K562 (cell line): ENCODE measurements around the gene CDC37. TPM values are rescaled to one million over a fixed set of nuclear protein-coding genes. Genes with fewer than 3 reads are reported as not detected.

Source experiments
- GATAD2A ChIP-seq: fragments of 450-650 bp; IDR thresholded peaks from 2 replicates; pipeline ENCODE4 v1.6.1; 2017
- GTF2A2 ChIP-seq: IDR thresholded peaks from 2 replicates; pipeline ENCODE4 v1.6.1; 2016; ENCODE audit warnings: mild to moderate bottlenecking, missing genetic modification characterization, missing compliant biosample characterization
- HBP1 ChIP-seq: fragments of 450-650 bp; formaldehyde crosslinking; IDR thresholded peaks from 2 replicates; pipeline ENCODE4 v1.4.0; 2022; ENCODE audit warnings: missing genetic modification characterization
- MLLT1 ChIP-seq, 2 experiments: fragments of 450-650 bp; IDR thresholded peaks; 2 replicates each; pipeline ENCODE4 v1.6.1; 2016
- NCOA4 ChIP-seq: fragments of 450-650 bp; IDR thresholded peaks from 2 replicates; pipeline ENCODE4 v1.6.1; 2018; ENCODE audit warnings: mild to moderate bottlenecking; ENCODE audit not compliant: partially characterized antibody
- NFXL1 ChIP-seq: fragments of 450-650 bp; formaldehyde crosslinking; IDR thresholded peaks from 2 replicates; pipeline ENCODE4 v1.4.0; 2021; ENCODE audit warnings: mild to moderate bottlenecking
- RBFOX2 ChIP-seq: fragments of 200-400 bp; formaldehyde crosslinking; IDR thresholded peaks from 2 replicates; pipeline ENCODE4 v1.6.1; 2017; ENCODE audit warnings: low read depth, mild to moderate bottlenecking, low read length, moderate library complexity
- RCOR1 ChIP-seq, 2 experiments: IDR thresholded peaks; 2 replicates each; pipeline ENCODE4 v1.6.1; 2012; ENCODE audit warnings: low read depth in 2 of 2, low read length in 2 of 2, borderline replicate concordance in 1 of 2, improper control_type of control experiment in 1 of 2
- SIN3A ChIP-seq, 2 experiments: fragments of 150-350 bp in 1 of 2; IDR thresholded peaks; 2 replicates each; pipeline ENCODE4 v1.6.1; 2011 to 2016; ENCODE audit warnings: borderline replicate concordance in 2 of 2, low read depth in 2 of 2, low read length in 2 of 2, mild to moderate bottlenecking in 2 of 2, moderate library complexity in 2 of 2; ENCODE audit not compliant: control insufficient read depth in 1 of 2
- SMARCE1 ChIP-seq: fragments of 450-650 bp; IDR thresholded peaks from 2 replicates; pipeline ENCODE4 v1.7.1; 2016; ENCODE audit warnings: mild to moderate bottlenecking
- ZNF253 ChIP-seq: fragments of 250-450 bp; sonication (Bioruptor Pico); conservative IDR thresholded peaks from 2 replicates; pipeline ENCODE4 v1.6.1; 2021; ENCODE audit warnings: mild to moderate bottlenecking
- ZNF717 ChIP-seq: fragments of 250-450 bp; sonication (Bioruptor Pico); IDR thresholded peaks from 2 replicates; pipeline ENCODE4 v1.5.0; 2021
- ZSCAN29 ChIP-seq: fragments of 450-650 bp; IDR thresholded peaks from 2 replicates; pipeline ENCODE4 v1.6.1; 2017
- polyA plus RNA-seq, 8 experiments: library from polyadenylated mRNA; depleted of rRNA in 4 of 8; stranded (reverse) in 5 of 8; unstranded in 3 of 8; fragments of >200 nt; fragmentation: Nextera tagmentation in 2 of 8; fragmentation: Illumina TruSeq in 1 of 8; extraction: Ambion mirVana in 2 of 8; extraction: Trizol in 1 of 8; gene quantifications; 2 replicates each; pipeline versions ENCODE4 v1.2.1 to v1.2.3, GENCODE V29; 2011 to 2014; ENCODE audit warnings: inconsistent platforms in 1 of 8, missing spikeins in 1 of 8
- total RNA-seq, 7 experiments: library from RNA; depleted of rRNA in 6 of 7; stranded (reverse); fragments of >200 nt in 6 of 7; fragmentation: Illumina TruSeq in 2 of 7; extraction: Trizol in 2 of 7; gene quantifications; 2 replicates each; pipeline versions ENCODE4 v1.2.1 to v1.2.3, GENCODE V29; 2011 to 2021; ENCODE audit warnings: low replicate concordance in 1 of 7
- TF ChIP-seq, protein P1 (sequence below): fragments of 250-450 bp; sonication (Bioruptor Pico); IDR thresholded peaks from 2 replicates; pipeline ENCODE4 v1.4.0; 2020
- TF ChIP-seq, protein P2 (sequence below): fragments of 450-650 bp; formaldehyde crosslinking; IDR thresholded peaks from 2 replicates; pipeline ENCODE4 v1.4.0; 2022; ENCODE audit warnings: mild to moderate bottlenecking, moderate library complexity
- TF ChIP-seq, protein P3 (sequence below): sonication (generic); formaldehyde crosslinking; IDR thresholded peaks from 2 replicates; pipeline ENCODE4 v1.4.0; 2020; ENCODE audit warnings: mild to moderate bottlenecking, missing genetic modification reagents

The CDC37 gene
- total and polyA plus RNA-seq, 9 of the 15 experiments (the other 6 are each of a cell fraction or from before 2014, with no cell fraction given), result 6.6 to 538 (median 227) TPM

GRCh38 chr19:10380313-10381102 is 22.8 kb downstream of the CDC37 start, which contains the start of gene TYK2 (continued):
- TF ChIP-seq RCOR1 (IDR thresholded peaks at IDR 0.05; ENCODE audit: borderline replicate concordance in 1 of 2, low read depth in 2 of 2, low read length in 2 of 2) (no peak), ZNF253 (CRISPR knock-in tag) (no peak), NFXL1 (no peak), MLLT1 (IDR thresholded peaks at IDR 0.05) (peak in 1 of 2 experiments; percentile 94; a peak in 2 of 4 replicates), NCOA4 (no peak), RBFOX2 (peak; percentile 95), GTF2A2 (no peak), HBP1 (CRISPR knock-in tag) (peak; percentile 5; the same call in 1 of the 2 replicates), SIN3A (IDR thresholded peaks at IDR 0.05; ENCODE audit: borderline replicate concordance in 2 of 2, control insufficient read depth in 1 of 2, low read depth in 2 of 2, low read length in 2 of 2) (peak; percentile 63 to 64; a peak in 2 of 4 replicates), ZSCAN29 (no peak), GATAD2A (no peak), ZNF717 (no peak), SMARCE1 (peak; percentile 49; the same call in 1 of the 2 replicates)
- TF ChIP-seq, protein P1, sequence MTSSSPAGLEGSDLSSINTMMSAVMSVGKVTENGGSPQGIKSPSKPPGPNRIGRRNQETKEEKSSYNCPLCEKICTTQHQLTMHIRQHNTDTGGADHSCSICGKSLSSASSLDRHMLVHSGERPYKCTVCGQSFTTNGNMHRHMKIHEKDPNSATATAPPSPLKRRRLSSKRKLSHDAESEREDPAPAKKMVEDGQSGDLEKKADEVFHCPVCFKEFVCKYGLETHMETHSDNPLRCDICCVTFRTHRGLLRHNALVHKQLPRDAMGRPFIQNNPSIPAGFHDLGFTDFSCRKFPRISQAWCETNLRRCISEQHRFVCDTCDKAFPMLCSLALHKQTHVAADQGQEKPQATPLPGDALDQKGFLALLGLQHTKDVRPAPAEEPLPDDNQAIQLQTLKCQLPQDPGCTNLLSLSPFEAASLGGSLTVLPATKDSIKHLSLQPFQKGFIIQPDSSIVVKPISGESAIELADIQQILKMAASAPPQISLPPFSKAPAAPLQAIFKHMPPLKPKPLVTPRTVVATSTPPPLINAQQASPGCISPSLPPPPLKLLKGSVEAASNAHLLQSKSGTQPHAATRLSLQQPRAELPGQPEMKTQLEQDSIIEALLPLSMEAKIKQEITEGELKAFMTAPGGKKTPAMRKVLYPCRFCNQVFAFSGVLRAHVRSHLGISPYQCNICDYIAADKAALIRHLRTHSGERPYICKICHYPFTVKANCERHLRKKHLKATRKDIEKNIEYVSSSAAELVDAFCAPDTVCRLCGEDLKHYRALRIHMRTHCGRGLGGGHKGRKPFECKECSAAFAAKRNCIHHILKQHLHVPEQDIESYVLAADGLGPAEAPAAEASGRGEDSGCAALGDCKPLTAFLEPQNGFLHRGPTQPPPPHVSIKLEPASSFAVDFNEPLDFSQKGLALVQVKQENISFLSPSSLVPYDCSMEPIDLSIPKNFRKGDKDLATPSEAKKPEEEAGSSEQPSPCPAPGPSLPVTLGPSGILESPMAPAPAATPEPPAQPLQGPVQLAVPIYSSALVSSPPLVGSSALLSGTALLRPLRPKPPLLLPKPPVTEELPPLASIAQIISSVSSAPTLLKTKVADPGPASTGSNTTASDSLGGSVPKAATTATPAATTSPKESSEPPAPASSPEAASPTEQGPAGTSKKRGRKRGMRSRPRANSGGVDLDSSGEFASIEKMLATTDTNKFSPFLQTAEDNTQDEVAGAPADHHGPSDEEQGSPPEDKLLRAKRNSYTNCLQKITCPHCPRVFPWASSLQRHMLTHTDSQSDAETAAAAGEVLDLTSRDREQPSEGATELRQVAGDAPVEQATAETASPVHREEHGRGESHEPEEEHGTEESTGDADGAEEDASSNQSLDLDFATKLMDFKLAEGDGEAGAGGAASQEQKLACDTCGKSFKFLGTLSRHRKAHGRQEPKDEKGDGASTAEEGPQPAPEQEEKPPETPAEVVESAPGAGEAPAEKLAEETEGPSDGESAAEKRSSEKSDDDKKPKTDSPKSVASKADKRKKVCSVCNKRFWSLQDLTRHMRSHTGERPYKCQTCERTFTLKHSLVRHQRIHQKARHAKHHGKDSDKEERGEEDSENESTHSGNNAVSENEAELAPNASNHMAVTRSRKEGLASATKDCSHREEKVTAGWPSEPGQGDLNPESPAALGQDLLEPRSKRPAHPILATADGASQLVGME, result no peak
- TF ChIP-seq, protein P2, sequence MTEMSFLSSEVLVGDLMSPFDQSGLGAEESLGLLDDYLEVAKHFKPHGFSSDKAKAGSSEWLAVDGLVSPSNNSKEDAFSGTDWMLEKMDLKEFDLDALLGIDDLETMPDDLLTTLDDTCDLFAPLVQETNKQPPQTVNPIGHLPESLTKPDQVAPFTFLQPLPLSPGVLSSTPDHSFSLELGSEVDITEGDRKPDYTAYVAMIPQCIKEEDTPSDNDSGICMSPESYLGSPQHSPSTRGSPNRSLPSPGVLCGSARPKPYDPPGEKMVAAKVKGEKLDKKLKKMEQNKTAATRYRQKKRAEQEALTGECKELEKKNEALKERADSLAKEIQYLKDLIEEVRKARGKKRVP (CRISPR knock-in tag), result no peak; the same call in 1 of the 2 replicates
- TF ChIP-seq, protein P3, sequence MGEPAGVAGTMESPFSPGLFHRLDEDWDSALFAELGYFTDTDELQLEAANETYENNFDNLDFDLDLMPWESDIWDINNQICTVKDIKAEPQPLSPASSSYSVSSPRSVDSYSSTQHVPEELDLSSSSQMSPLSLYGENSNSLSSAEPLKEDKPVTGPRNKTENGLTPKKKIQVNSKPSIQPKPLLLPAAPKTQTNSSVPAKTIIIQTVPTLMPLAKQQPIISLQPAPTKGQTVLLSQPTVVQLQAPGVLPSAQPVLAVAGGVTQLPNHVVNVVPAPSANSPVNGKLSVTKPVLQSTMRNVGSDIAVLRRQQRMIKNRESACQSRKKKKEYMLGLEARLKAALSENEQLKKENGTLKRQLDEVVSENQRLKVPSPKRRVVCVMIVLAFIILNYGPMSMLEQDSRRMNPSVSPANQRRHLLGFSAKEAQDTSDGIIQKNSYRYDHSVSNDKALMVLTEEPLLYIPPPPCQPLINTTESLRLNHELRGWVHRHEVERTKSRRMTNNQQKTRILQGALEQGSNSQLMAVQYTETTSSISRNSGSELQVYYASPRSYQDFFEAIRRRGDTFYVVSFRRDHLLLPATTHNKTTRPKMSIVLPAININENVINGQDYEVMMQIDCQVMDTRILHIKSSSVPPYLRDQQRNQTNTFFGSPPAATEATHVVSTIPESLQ, result no peak; the same call in 1 of the 2 replicates
